Pancreas (tissue), 10 donors: ENCODE results near the gene ZNF438. TPM values are rescaled to one million over a fixed set of nuclear protein-coding genes. Genes with fewer than 3 reads are reported as not detected.
"Not testable (repeated sequence)": the region's sequence is repeated elsewhere in the genome, so short reads cannot be mapped to it uniquely, and the experiment has no call there.

Source experiments
- ATAC-seq, 4 donors: fragments of 200-7000 bp; cut with Tn5 transposase; one replicate each; pipeline versions ENCODE4 v1.8.0 to v1.9.1; 2020; ENCODE audit warnings: mild to moderate bottlenecking in 4 of 4, moderate library complexity in 4 of 4
- DNase-seq, 6 donors: peaks; one replicate each; pipeline ENCODE4 v3.0.0-alpha.2; 2020
- FAIRE-seq: peaks from 2 replicates; lab custom pipeline; 2012; peaks lifted over from hg19 to GRCh38; lab: Jason Lieb, UNC
- H3K27ac ChIP-seq, 4 donors: fragments of 200-600 bp; sonication (generic); 1 replicate in 3 of 4; 2 replicates in 1 of 4; pipeline versions ENCODE4 v1.5.0 to v1.8.0; 2020
- H3K27me3 ChIP-seq, 4 donors: fragments of 200-600 bp; one replicate each; pipeline ENCODE4 v1.8.0; 2021
- H3K36me3 ChIP-seq, 3 donors: fragments of 200-600 bp; sonication (generic) in 1 of 3; one replicate each; pipeline versions ENCODE4 v1.5.0 to v1.8.0; 2020 to 2021
- H3K4me1 ChIP-seq, 3 donors: fragments of 200-600 bp; one replicate each; pipeline ENCODE4 v1.8.0; 2021
- H3K4me3 ChIP-seq, 4 donors: fragments of 200-600 bp; sonication (generic) in 2 of 4; one replicate each; pipeline versions ENCODE4 v1.5.0 to v1.8.0; 2020 to 2021
- H3K9me3 ChIP-seq, 4 donors: fragments of 200-600 bp; one replicate each; pipeline ENCODE4 v1.8.0; 2021
- CTCF ChIP-seq, 4 donors: fragments of 200-600 bp; sonication (generic) in 3 of 4; IDR thresholded peaks; one replicate each; pipeline versions ENCODE4 v1.5.0 to v1.8.0; 2021; ENCODE audit warnings: antibody characterized with exemption in 4 of 4
- WGBS, 2 donors: extraction: QIAGEN DNeasy Blood & Tissue Kit; methylation state at CpG; one replicate each; pipeline ENCODE4 v1.1.7; 2013; 5-methylcytosine and 5-hydroxymethylcytosine counted together
- intact Hi-C, 3 donors: fragments of 100-400 bp; cut with DNase I; formaldehyde crosslinking; loops; one replicate each; pipeline versions ENCODE4 v1.11.1 to v1.14.2; 2022
- polyA plus RNA-seq, 2 donors: library from polyadenylated mRNA; stranded (reverse); fragments of 200-250 nt; gene quantifications; one replicate each; pipeline ENCODE4 v1.2.3, GENCODE V29; 2013
- total RNA-seq, 6 donors: library from RNA; stranded (reverse); fragmentation: NEBNext Ultra II Directional in 4 of 6; extraction: Animal tissue kit (Norgen Biotek cat#: 25700) in 4 of 6; gene quantifications; one replicate each; pipeline versions ENCODE4 v1.2.1 to v1.2.4, GENCODE V29; 2021 to 2023
- donor health status: healthy with polysubstance abuse.
- donor health status: DM: no; HTN: no; CAD: no; lungs with moderate emphysema.
- donor health status: DM: no; HTN: no; CAD: no.
- donor health status: control.
- donor health status: control.
- donor health status: Bipolar disorder and iron deficiency.
- donor health status: DM: yes; HTN: yes; CAD: no.
- donor health status: DM: no; HTN: no; CAD: no.
- donor health status: DM: no; HTN: no; CAD: no.
- donor health status: DM: yes; HTN: yes; CAD: no.

Gene ZNF438
- total and polyA plus RNA-seq, 8 donors = 1.5 to 4.8 (median 2.5) TPM

DNA sequence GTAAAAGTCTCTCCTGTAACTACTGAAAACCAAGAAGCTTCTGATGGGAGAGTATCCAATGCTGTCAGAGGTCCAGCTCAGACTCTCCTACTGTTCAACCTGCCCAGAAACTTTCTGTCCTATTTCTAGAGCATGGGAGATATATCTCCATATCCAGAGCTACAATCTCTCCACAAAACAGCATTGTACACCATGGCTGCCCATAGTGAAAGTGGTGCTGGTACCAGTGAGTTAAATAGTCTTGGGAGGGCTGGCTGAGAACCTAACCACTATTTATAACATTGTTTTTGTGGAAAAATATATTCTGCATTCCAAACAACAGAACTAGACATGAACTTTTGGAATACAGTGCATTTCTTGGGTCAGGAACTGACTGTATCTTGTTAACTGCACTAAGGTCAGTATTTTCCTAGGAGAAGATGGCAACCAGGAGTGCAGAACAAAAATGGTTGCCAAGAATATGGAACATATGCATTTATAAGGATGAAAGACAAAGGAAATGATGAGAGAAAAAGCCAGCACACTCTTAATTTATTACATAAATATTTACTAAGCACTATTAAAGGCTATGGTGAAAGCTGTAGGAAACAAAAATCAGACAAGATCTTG is 91.9 kb downstream of the ZNF438 start:
- ATAC-seq = no peak
- FAIRE-seq = no peak
- Histone ChIP-seq H3K4me1 (no peaks in the 10 kb centered on the region), H3K27me3 (no peaks in the 10 kb centered on the region), H3K9me3 (no peaks in the 10 kb centered on the region), H3K36me3 (no peaks in the 10 kb centered on the region), H3K4me3 (no peak overlapping the region), H3K27ac (no peak overlapping the region)
- no peak for TF ChIP-seq CTCF (IDR thresholded peaks at IDR 0.05)
- no peak for DNase-seq
- intact Hi-C loops = no loop called here

DNA sequence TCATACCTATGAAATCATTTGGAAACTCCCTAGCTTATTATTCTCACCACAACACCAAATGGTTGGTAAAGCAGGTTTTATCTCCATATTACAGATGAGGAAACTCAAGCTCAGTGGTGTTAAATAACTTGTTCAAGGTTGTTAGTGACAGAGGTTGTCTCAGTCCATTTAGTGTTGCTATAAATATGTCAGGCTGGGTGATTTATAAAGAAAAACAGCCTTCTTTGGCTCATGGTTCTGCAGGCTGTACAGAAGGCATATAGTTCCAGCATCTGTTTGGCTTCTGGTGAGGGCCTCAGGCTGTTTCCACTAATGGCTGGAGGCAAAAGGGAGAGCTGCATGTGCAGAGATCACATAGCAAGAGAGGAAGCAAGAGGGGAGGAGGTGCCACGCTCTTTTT is 96.6 kb downstream of the ZNF438 start:
- no peaks in the 10 kb centered on the region for H3K27me3 ChIP-seq
- TF ChIP-seq CTCF (IDR thresholded peaks at IDR 0.05) = no peak
- no peaks in the 10 kb centered on the region for H3K9me3 ChIP-seq
- intact Hi-C loops = no loop called here
- no peaks in the 10 kb centered on the region for H3K4me1 ChIP-seq
- FAIRE-seq (no peak), ATAC-seq (peak in 1 of 4 donors; percentile 35), DNase-seq (no peak)
- 97 to 100% methylated on average over 1 of the region's 1 CpG for WGBS, 2 donors
- H3K27ac ChIP-seq = no peak overlapping the region
- H3K4me3 ChIP-seq = no peak overlapping the region
- no peaks in the 10 kb centered on the region for H3K36me3 ChIP-seq

GRCh38 chr10:30931094-30931493 is 100.6 kb downstream of the ZNF438 start:
- FAIRE-seq (no peak), ATAC-seq (no peak), DNase-seq (no peak)
- Histone ChIP-seq H3K36me3 (no peaks in the 10 kb centered on the region), H3K4me1 (no peaks in the 10 kb centered on the region), H3K27ac (no peak overlapping the region), H3K4me3 (no peak overlapping the region), H3K27me3 (no peaks in the 10 kb centered on the region), H3K9me3 (no peaks in the 10 kb centered on the region)
- intact Hi-C loops = no loop called here
- no peak for TF ChIP-seq CTCF (IDR thresholded peaks at IDR 0.05)

GRCh38 chr10:30929901-30930520 is 101.7 kb downstream of the ZNF438 start:
- Histone ChIP-seq H3K27ac (no peak overlapping the region), H3K4me1 (no peaks in the 10 kb centered on the region), H3K9me3 (no peaks in the 10 kb centered on the region), H3K36me3 (no peaks in the 10 kb centered on the region), H3K4me3 (no peak overlapping the region), H3K27me3 (no peaks in the 10 kb centered on the region)
- WGBS, 2 donors = 94 to 98% methylated on average over 22 to 23 of the region's 23 CpGs
- intact Hi-C loops = no loop called here
- FAIRE-seq (no peak), DNase-seq (peak in 1 of 6 donors; percentile 48), ATAC-seq (no peak)
- TF ChIP-seq CTCF (IDR thresholded peaks at IDR 0.05) = no peak

DNA sequence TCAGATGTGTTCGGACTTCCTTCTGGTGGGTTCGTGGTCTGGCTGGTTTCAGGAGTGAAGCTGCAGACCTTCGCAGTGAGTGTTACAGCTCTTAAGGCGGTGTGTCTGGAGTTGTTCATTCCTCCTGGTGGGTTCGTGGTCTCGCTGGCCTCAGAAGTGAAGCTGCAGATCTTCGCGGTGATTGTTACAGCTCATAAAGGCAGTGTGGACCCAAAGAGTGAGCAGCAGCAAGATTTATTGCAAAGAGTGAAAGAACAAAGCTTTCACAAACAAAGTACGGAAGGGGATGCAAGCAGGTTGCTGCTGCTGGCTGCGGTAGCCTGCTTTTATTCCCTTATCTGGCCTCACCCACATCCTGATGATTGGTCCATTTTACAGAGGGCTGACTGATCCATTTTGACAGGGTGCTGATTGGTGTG is 102.3 kb downstream of the ZNF438 start:
- H3K27ac ChIP-seq, H3K4me1 ChIP-seq, ATAC-seq, H3K4me3 ChIP-seq, intact Hi-C loops, H3K36me3 ChIP-seq, FAIRE-seq, H3K27me3 ChIP-seq, DNase-seq, H3K9me3 ChIP-seq: not testable (repeated sequence)
- WGBS, 2 donors = 87 to 97% methylated on average over 10 of the region's 10 CpGs
